Left ventricle myocardium inferior (tissue), 1 donor: ENCODE measurements around the gene LATS2. TPM values are rescaled to one million over a fixed set of nuclear protein-coding genes. Genes with fewer than 3 reads are reported as not detected.
"Not testable (repeated sequence)": the region's sequence is repeated elsewhere in the genome, so short reads cannot be mapped to it uniquely, and the experiment has no call there.

Experiments
- DNase-seq: peaks from one replicate; pipeline ENCODE4 v3.0.0-alpha.2; 2020
- H3K27ac ChIP-seq: fragments of 200-600 bp; replicated peaks from 2 replicates; pipeline ENCODE4 v1.8.0; 2021
- H3K27me3 ChIP-seq: fragments of 200-600 bp; 2 replicates; pipeline ENCODE4 v1.8.0; 2021; ENCODE audit warnings: low read depth
- H3K36me3 ChIP-seq: fragments of 200-600 bp; 2 replicates; pipeline ENCODE4 v1.8.0; 2021
- H3K4me1 ChIP-seq: fragments of 200-600 bp; 2 replicates; pipeline ENCODE4 v1.8.0; 2021
- H3K4me3 ChIP-seq: fragments of 200-600 bp; 2 replicates; pipeline ENCODE4 v1.8.0; 2021; ENCODE audit warnings: mild to moderate bottlenecking, moderate library complexity
- H3K9me3 ChIP-seq: fragments of 200-600 bp; replicated peaks from 2 replicates; pipeline ENCODE4 v1.8.0; 2021
- CTCF ChIP-seq: fragments of 200-600 bp; IDR thresholded peaks from 2 replicates; pipeline ENCODE4 v1.8.0; 2021; ENCODE audit warnings: antibody characterized with exemption, mild to moderate bottlenecking, borderline replicate concordance
- intact Hi-C: fragments of 100-400 bp; cut with micrococcal nuclease; formaldehyde crosslinking; loops from one replicate; pipeline ENCODE4 v1.11.0; 2022
- total RNA-seq: library from RNA; stranded (reverse); fragmentation: NEBNext Ultra II Directional; extraction: Animal tissue kit (Norgen Biotek cat#: 25700); gene quantifications from one replicate; pipeline ENCODE4 v1.2.1, GENCODE V29; 2021
- donor health status: DM: no; HTN: yes; CAD: no; lungs with severe emphysema.

The LATS2 gene
- total RNA-seq, 1 donor from 2014 or later = 20.2 TPM

- no peak overlapping the region for H3K27ac ChIP-seq
- TF ChIP-seq CTCF = no peak
- peaks cover 14% of the 10 kb centered on the region for H3K36me3 ChIP-seq
- DNase-seq = no peak
- no peaks in the 10 kb centered on the region for H3K4me1 ChIP-seq
- intact Hi-C loops = no loop called here
- H3K9me3 ChIP-seq = no peaks in the 10 kb centered on the region
- H3K27me3 ChIP-seq = no peaks in the 10 kb centered on the region
- H3K4me3 ChIP-seq = no peak overlapping the region
These were observed 92.6 kb downstream of the LATS2 start for GRCh38 chr13:20968745-20969144.

- H3K27ac ChIP-seq = no peak overlapping the region
- intact Hi-C loops = no loop called here
- DNase-seq = no peak
- H3K4me3 ChIP-seq = no peak overlapping the region
- TF ChIP-seq CTCF = no peak
- no peaks in the 10 kb centered on the region for H3K27me3 ChIP-seq
- H3K4me1 ChIP-seq = no peaks in the 10 kb centered on the region
- H3K9me3 ChIP-seq = no peaks in the 10 kb centered on the region
- H3K36me3 ChIP-seq = no peaks in the 10 kb centered on the region
These were observed 94.0 kb downstream of the LATS2 start for GRCh38 chr13:20967340-20967739.

- H3K4me1 ChIP-seq = peaks cover 6% of the 10 kb centered on the region
- no peak for DNase-seq
- H3K9me3 ChIP-seq = no peaks in the 10 kb centered on the region
- no peak for TF ChIP-seq CTCF
- intact Hi-C loops = no loop called here
- H3K27me3 ChIP-seq = no peaks in the 10 kb centered on the region
- H3K27ac ChIP-seq = no peak overlapping the region
- H3K4me3 ChIP-seq = no peak overlapping the region
- no peaks in the 10 kb centered on the region for H3K36me3 ChIP-seq
These were observed 96.5 kb downstream of the LATS2 start for GRCh38 chr13:20964904-20965303.

- intact Hi-C loops, H3K27ac ChIP-seq, H3K4me1 ChIP-seq, H3K27me3 ChIP-seq, H3K4me3 ChIP-seq, DNase-seq, H3K36me3 ChIP-seq, H3K9me3 ChIP-seq: not testable (repeated sequence)
These were observed 99.7 kb downstream of the LATS2 start for GRCh38 chr13:20961663-20962062.

GRCh38 chr13:20960663-20961309 lies 100.6 kb downstream of the LATS2 start:
- intact Hi-C loops = no loop called here
- TF ChIP-seq CTCF = no peak
- H3K27me3 ChIP-seq = no peaks in the 10 kb centered on the region
- H3K9me3 ChIP-seq = no peaks in the 10 kb centered on the region
- H3K4me1 ChIP-seq = peaks cover 6% of the 10 kb centered on the region
- H3K36me3 ChIP-seq = no peaks in the 10 kb centered on the region
- H3K4me3 ChIP-seq = peak overlapping the region; percentile 42
- DNase-seq = no peak
- no peak overlapping the region for H3K27ac ChIP-seq

GRCh38 chr13:20957049-20957620 lies 104.3 kb downstream of the LATS2 start:
- H3K27ac ChIP-seq, DNase-seq, intact Hi-C loops, H3K4me1 ChIP-seq, H3K36me3 ChIP-seq, H3K4me3 ChIP-seq, H3K9me3 ChIP-seq: not testable (repeated sequence)
- peaks cover 13% of the 10 kb centered on the region for H3K27me3 ChIP-seq
